Naive thymus-derived CD4-positive, alpha-beta T cell (primary cell): ENCODE results near the gene F3. TPM values are rescaled to one million over a fixed set of nuclear protein-coding genes. Genes with fewer than 3 reads are reported as not detected.

Experiments
- ATAC-seq: fragments of 150-1000 bp; cut with Tn5 transposase; 2 replicates; pipeline ENCODE4 v1.10.0; 2021; ENCODE audit warnings: mild to moderate bottlenecking, moderate library complexity
- CTCF ChIA-PET: fragments of 350-600 bp; sonication (Branson Sonifier 250); formaldehyde crosslinking; loops from one replicate; lab custom pipeline; 2021; ENCODE audit warnings: antibody characterized with exemption; lab: Charles Lee
- POLR2A ChIA-PET: fragments of 350-600 bp; sonication (Branson Sonifier 250); formaldehyde crosslinking; loops from one replicate; lab custom pipeline; 2021; ENCODE audit warnings: antibody characterized with exemption, inconsistent platforms; lab: Charles Lee
- DNase-seq, 9 donors: peaks; one replicate each; pipeline versions ENCODE4 v3.0.0 to v3.0.0-alpha.2; 2020 to 2022; ENCODE audit warnings: mixed read lengths in 1 of 9
- H3K27ac ChIP-seq: one replicate; pipeline ENCODE4 v1.7.0; 2013; ENCODE audit warnings: mild to moderate bottlenecking, low read depth, low read length, moderate library complexity
- H3K27me3 ChIP-seq, 2 donors: one replicate each; pipeline ENCODE4 v1.7.0; 2013; ENCODE audit warnings: low read length in 2 of 2, mild to moderate bottlenecking in 2 of 2, moderate library complexity in 2 of 2; ENCODE audit not compliant: control insufficient read depth in 2 of 2, insufficient read depth in 2 of 2
- H3K36me3 ChIP-seq, 3 experiments: 1 replicate in 2 of 3; 2 replicates in 1 of 3; pipeline ENCODE4 v1.7.0; 2013; ENCODE audit warnings: low read length in 3 of 3, mild to moderate bottlenecking in 3 of 3, moderate library complexity in 1 of 3; ENCODE audit not compliant: insufficient read depth in 3 of 3, control insufficient read depth in 2 of 3
- H3K4me1 ChIP-seq, 2 donors: one replicate each; pipeline ENCODE4 v1.7.0; 2013; ENCODE audit warnings: low read length in 2 of 2, mild to moderate bottlenecking in 2 of 2, moderate library complexity in 1 of 2; ENCODE audit not compliant: control insufficient read depth in 2 of 2, insufficient read depth in 2 of 2
- H3K4me3 ChIP-seq: 2 replicates; pipeline ENCODE4 v1.7.0; 2013; ENCODE audit warnings: mild to moderate bottlenecking, low read length
- H3K9me3 ChIP-seq, 3 experiments: 1 replicate in 2 of 3; 2 replicates in 1 of 3; pipeline ENCODE4 v1.7.0; 2013; ENCODE audit warnings: low read length in 3 of 3; ENCODE audit not compliant: control insufficient read depth in 2 of 3
- H3K27ac Mint-ChIP-seq, 9 donors: one replicate each; pipeline ENCODE4 v1.8.0; 2020 to 2022; ENCODE audit warnings: mixed read lengths in 9 of 9, mild to moderate bottlenecking in 8 of 9, moderate library complexity in 5 of 9, inconsistent platforms in 2 of 9
- H3K27me3 Mint-ChIP-seq, 5 donors: one replicate each; pipeline ENCODE4 v1.8.0; 2021 to 2022; ENCODE audit warnings: mixed read lengths in 5 of 5, mild to moderate bottlenecking in 1 of 5
- H3K36me3 Mint-ChIP-seq, 5 donors: one replicate each; pipeline ENCODE4 v1.8.0; 2020 to 2022; ENCODE audit warnings: mixed read lengths in 5 of 5, mild to moderate bottlenecking in 3 of 5, inconsistent platforms in 1 of 5
- H3K4me1 Mint-ChIP-seq, 7 donors: one replicate each; pipeline ENCODE4 v1.8.0; 2020 to 2022; ENCODE audit warnings: mixed read lengths in 7 of 7, mild to moderate bottlenecking in 3 of 7, inconsistent platforms in 1 of 7
- H3K4me3 Mint-ChIP-seq, 10 donors: one replicate each; pipeline ENCODE4 v1.8.0; 2020 to 2022; ENCODE audit warnings: mild to moderate bottlenecking in 10 of 10, mixed read lengths in 10 of 10, moderate library complexity in 6 of 10, inconsistent platforms in 2 of 10
- H3K9me3 Mint-ChIP-seq, 11 donors: one replicate each; pipeline ENCODE4 v1.8.0; 2020 to 2022; ENCODE audit warnings: mixed read lengths in 11 of 11, mild to moderate bottlenecking in 4 of 11, inconsistent platforms in 1 of 11, moderate library complexity in 1 of 11
- intact Hi-C, 2 donors: fragments of 100-400 bp; cut with micrococcal nuclease; formaldehyde crosslinking; loops; one replicate each; pipeline ENCODE4 v1.15.1; 2023
- polyA plus RNA-seq, 2 donors: library from polyadenylated mRNA; unstranded; fragments of 300-500 nt; fragmentation: Illumina TruSeq; gene quantifications; one replicate each; pipeline ENCODE4 v1.2.3, GENCODE V29; 2021
- total RNA-seq, 6 experiments: library from RNA in 5 of 6; stranded (reverse) in 5 of 6; gene quantifications; 1 replicate in 5 of 6; 2 replicates in 1 of 6; pipeline ENCODE4 v1.2.3 and lab custom pipeline; 2021 to 2026

Gene F3
- total RNA-seq (1 to 10 TPM in 1 of 5 experiments, under 1 TPM in 1, not detected in 3; 0.69 to 1.7 TPM), polyA plus RNA-seq (not detected), total RNA-seq (lab: John Stamatoyannopoulos, UW) (not detected)

DNA sequence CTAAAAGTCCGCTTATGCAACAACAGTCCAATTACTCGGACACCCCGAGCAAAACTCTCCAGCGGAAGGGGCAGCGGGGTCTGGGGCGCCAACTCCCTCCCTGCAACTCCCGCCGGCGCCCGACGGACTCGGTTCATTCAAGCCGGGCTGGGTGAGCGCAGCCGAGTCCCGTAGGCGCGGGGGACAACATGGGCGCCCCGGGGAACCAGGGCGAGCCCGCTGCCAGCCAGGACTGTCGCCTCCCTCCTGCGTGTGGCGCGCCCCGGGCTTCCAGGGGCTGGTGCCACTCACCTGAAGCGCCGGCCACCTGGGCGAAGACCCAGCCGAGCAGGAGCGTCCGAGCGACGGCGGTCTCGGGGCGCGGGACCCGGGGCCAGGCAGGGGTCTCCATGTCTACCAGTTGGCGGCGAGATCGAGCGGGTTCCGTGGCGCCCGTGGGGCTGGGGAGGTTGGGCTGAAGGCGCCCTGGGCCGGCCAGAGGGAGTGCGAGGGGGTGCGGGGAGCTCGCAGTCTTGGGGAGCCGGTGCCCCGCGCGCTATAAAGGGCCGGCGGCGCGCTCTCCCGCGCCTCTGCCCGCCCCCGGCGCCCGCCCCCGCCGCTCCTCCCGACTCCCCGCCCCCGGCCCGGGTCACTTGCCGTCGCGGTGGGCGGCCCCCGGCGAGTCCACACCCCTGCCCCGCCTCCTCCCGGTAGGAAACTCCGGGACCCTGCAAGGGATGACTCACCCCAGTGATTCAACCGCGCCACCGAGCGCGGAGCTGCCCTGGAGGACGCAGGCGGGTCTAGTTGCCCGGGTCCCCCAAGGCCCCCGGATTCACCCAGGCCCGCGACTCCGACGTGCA is at the start of gene F3:
F3 (minus strand) TSS at position 514 of the 842 bp plus-strand sequence; CDS start at position 391, 123 bp downstream.
- H3K4me1 Mint-ChIP-seq: peaks cover 6 to 23% (median 11%) of the 10 kb centered on the region in 7 donors
- peak within 1 kb of the TSS; percentile 57 to 82 (median 68) for H3K4me3 Mint-ChIP-seq
- no peaks in the 10 kb centered on the region for H3K36me3 ChIP-seq
- H3K9me3 ChIP-seq: no peaks in the 10 kb centered on the region
- intact Hi-C loops: no loop called here
- POLR2A ChIA-PET: no interaction called here
- H3K27me3 Mint-ChIP-seq: peaks cover 66 to 81% (median 72%) of the 10 kb centered on the region in 5 donors
- no peak within 1 kb of the TSS for H3K27ac Mint-ChIP-seq
- H3K27ac ChIP-seq: no peak within 1 kb of the TSS
- H3K4me1 ChIP-seq: peaks cover 0 to 5% of the 10 kb centered on the region in 2 donors
- peaks cover 0 to 2% (median 0%) of the 10 kb centered on the region in 11 donors for H3K9me3 Mint-ChIP-seq
- DNase-seq (peak in 3 of 9 donors; percentile 10 to 87 (median 25)), ATAC-seq (peak; percentile 89)
- CTCF ChIA-PET: no interaction called here
- no peaks in the 10 kb centered on the region for H3K36me3 Mint-ChIP-seq
- H3K4me3 ChIP-seq: no peak within 1 kb of the TSS
- peaks cover 0 to 4% of the 10 kb centered on the region in 2 donors for H3K27me3 ChIP-seq

DNA sequence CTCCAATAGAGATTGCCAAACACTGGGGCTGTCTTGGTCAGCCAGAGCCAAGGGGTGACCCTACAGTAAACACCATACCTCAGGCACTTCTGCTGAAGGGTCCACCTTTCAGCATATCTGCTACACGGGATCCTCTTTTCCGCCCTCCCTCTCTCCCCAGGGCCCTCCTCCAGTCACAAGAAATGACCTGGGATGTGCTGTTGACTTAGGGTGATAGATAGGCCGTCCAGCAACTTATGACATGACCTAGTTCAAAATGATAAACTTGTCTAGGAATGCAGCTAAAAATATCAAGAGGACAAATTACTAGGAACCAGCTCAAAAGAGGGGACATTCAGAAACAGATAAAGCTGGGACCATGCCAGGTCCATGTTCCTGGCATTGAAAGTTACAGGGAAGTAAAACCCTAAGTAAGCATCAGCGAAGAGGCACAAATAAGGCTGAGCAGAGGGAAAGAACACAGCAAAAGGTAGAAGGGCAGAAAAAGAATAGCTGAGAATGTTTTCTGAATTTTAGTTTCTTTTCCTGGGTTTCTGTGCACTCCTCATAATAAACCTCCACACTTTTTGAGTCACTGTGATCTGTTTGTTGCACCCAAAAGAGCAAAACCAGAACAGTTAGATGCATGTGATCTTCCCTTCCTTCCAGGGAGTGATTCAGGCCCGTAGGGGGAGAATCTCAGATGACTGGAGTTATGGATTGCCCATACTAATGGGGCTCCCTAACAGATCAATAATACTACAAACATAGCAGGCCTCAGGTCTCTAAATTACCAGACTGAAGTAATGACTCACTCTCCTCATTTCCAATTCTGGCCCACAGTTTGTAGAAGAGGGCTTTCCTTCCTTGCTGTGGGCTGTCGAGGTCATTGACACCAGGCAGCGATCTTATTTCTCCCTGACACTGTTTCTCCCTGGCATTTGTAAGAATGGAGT is 48.9 kb upstream of the F3 start:
- Histone ChIP-seq H3K4me1 (no peaks in the 10 kb centered on the region), H3K27ac (no peak overlapping the region), H3K27me3 (no peaks in the 10 kb centered on the region), H3K4me3 (no peak overlapping the region), H3K9me3 (no peaks in the 10 kb centered on the region), H3K36me3 (no peaks in the 10 kb centered on the region)
- H3K27me3 Mint-ChIP-seq: peaks cover 5 to 20% (median 12%) of the 10 kb centered on the region in 5 donors
- POLR2A ChIA-PET: no interaction called here
- intact Hi-C loops: no loop called here
- CTCF ChIA-PET: no interaction called here
- ATAC-seq: no peak
- no peaks in the 10 kb centered on the region for H3K36me3 Mint-ChIP-seq
- no peak overlapping the region for H3K27ac Mint-ChIP-seq
- H3K4me3 Mint-ChIP-seq: no peak overlapping the region
- DNase-seq: no peak
- H3K9me3 Mint-ChIP-seq: no peaks in the 10 kb centered on the region
- H3K4me1 Mint-ChIP-seq: no peaks in the 10 kb centered on the region

DNA sequence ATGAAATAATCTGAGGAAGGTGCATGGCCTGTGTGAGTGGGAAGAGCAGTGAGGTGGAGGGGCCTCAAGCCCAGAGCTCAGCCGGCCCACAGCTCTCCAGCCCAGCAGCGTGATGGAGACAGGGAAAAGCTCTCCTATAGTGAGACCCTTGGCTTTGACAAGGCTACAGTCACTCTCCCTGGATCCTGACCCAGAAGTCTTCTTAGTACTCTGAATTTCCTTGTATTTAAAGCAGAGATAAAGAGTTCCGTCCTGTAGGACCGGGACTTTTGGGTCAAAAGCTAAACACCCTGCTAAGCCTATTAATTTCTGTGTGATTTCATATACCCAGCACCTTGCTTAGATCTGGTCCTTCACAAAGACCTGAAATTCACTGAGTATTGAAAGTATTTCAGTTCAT is 48.2 kb upstream of the F3 start:
- Histone ChIP-seq H3K27ac (no peak overlapping the region), H3K4me1 (no peaks in the 10 kb centered on the region), H3K4me3 (no peak overlapping the region), H3K36me3 (no peaks in the 10 kb centered on the region), H3K27me3 (no peaks in the 10 kb centered on the region), H3K9me3 (no peaks in the 10 kb centered on the region)
- H3K9me3 Mint-ChIP-seq: no peaks in the 10 kb centered on the region
- H3K4me3 Mint-ChIP-seq: no peak overlapping the region
- H3K4me1 Mint-ChIP-seq: no peaks in the 10 kb centered on the region
- intact Hi-C loops: no loop called here
- DNase-seq: no peak
- no peak for ATAC-seq
- peaks cover 9 to 20% (median 12%) of the 10 kb centered on the region in 5 donors for H3K27me3 Mint-ChIP-seq
- POLR2A ChIA-PET: no interaction called here
- no peaks in the 10 kb centered on the region for H3K36me3 Mint-ChIP-seq
- no peak overlapping the region for H3K27ac Mint-ChIP-seq
- CTCF ChIA-PET: no interaction called here

DNA sequence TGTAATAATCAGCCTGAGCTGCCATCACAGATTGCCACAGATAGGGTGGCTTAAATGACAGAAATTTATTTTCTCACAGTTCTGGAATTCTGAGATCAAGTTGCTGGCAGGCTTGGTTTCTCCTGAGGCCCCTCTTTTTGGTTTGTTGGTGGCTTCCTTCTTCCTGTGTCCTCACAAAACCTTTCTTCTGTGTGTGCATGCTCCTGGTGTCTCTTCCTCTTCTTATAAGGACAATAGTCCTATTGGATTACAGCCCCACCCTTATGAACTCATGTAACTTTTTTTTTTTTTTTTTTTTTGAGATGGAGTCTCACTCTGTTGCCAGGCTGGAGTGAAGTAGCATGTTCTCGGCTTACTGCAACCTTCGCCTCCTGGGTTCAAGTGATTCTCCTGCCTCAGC is 41.0 kb upstream of the F3 start:
- Histone ChIP-seq H3K27me3 (no peaks in the 10 kb centered on the region), H3K9me3 (no peaks in the 10 kb centered on the region), H3K36me3 (no peaks in the 10 kb centered on the region), H3K4me3 (no peak overlapping the region), H3K27ac (no peak overlapping the region), H3K4me1 (no peaks in the 10 kb centered on the region)
- intact Hi-C loops: no loop called here
- Mint-ChIP-seq H3K36me3 (peaks cover 0 to 4% (median 0%) of the 10 kb centered on the region in 5 donors), H3K27me3 (peaks cover 22 to 39% (median 28%) of the 10 kb centered on the region in 5 donors), H3K4me1 (no peaks in the 10 kb centered on the region), H3K27ac (no peak overlapping the region), H3K4me3 (no peak overlapping the region), H3K9me3 (peaks cover 4 to 22% (median 12%) of the 10 kb centered on the region in 11 donors)
- DNase-seq (no peak), ATAC-seq (no peak)
- ChIA-PET POLR2A (no interaction called here), CTCF (no interaction called here)

DNA sequence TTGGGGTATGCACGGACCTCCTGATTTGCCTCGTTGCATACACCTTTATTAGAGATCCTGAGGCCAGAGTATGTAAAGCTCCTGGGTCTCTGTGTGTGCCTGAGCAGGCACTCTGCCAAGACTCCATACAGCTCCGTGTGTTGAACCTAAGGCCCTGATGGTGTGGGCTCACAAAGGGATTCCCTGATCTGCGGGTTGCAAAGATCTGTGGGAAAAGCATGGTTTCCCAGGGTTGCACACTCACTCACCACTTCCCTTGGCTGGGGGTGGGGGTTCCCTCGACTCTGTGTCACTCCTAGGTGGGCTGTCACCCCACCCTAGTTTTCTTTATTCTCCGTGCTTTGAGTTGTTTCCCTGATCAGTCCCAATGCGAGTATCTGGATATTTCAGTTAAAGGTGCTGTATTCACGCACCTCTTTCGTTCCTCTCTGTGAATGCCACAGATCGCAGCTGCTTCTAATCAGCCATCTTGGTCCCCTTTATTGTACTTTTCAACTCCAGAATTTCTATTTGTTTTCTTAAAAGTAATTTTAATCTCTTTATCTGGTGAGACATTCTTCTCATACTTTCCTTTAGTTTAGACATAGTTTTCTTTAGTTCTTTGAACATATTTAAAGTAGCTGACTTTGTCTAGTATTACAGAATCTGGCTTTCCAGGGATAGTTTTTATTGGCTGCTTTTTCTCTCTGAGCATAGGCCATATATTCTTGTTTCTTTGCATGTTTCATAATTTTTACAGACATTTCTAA is 39.0 kb upstream of the F3 start:
- Histone ChIP-seq H3K27me3 (no peaks in the 10 kb centered on the region), H3K4me3 (no peak overlapping the region), H3K9me3 (no peaks in the 10 kb centered on the region), H3K27ac (no peak overlapping the region), H3K36me3 (no peaks in the 10 kb centered on the region), H3K4me1 (no peaks in the 10 kb centered on the region)
- Mint-ChIP-seq H3K4me1 (no peaks in the 10 kb centered on the region), H3K9me3 (peaks cover 6 to 34% (median 18%) of the 10 kb centered on the region in 11 donors), H3K36me3 (peaks cover 0 to 4% (median 0%) of the 10 kb centered on the region in 5 donors), H3K27me3 (peaks cover 12 to 46% (median 28%) of the 10 kb centered on the region in 5 donors), H3K27ac (no peak overlapping the region), H3K4me3 (no peak overlapping the region)
- intact Hi-C loops: no loop called here
- ChIA-PET CTCF (no interaction called here), POLR2A (no interaction called here)
- ATAC-seq (no peak), DNase-seq (no peak)

DNA sequence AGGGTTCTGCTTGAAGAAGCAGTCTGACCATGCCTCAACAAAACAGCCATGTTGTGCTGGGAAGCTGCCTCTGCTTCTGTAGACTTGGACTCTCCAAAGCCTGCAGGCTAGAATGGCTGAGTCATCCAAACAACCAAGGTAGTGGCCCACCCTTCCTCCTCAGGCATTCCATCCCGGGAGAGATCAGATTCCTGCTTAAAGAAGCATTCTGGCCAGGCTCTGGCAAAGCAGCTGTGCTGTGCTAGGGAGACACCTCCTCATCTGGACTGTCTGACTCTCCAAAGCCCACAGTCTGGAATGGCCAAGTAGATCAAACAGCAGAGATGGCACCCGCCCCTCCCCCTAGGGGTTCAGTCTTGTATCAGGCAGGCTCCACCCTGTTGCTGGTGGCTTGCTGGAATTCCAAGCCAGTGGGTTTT is 38.3 kb upstream of the F3 start:
- Histone ChIP-seq H3K4me1 (no peaks in the 10 kb centered on the region), H3K9me3 (no peaks in the 10 kb centered on the region), H3K27me3 (no peaks in the 10 kb centered on the region), H3K4me3 (no peak overlapping the region), H3K27ac (no peak overlapping the region), H3K36me3 (no peaks in the 10 kb centered on the region)
- no peak overlapping the region for H3K27ac Mint-ChIP-seq
- ATAC-seq (no peak), DNase-seq (no peak)
- ChIA-PET CTCF (no interaction called here), POLR2A (no interaction called here)
- peaks cover 8 to 46% (median 28%) of the 10 kb centered on the region in 5 donors for H3K27me3 Mint-ChIP-seq
- peaks cover 0 to 4% (median 0%) of the 10 kb centered on the region in 5 donors for H3K36me3 Mint-ChIP-seq
- no peak overlapping the region for H3K4me3 Mint-ChIP-seq
- no peaks in the 10 kb centered on the region for H3K4me1 Mint-ChIP-seq
- intact Hi-C loops: no loop called here
- H3K9me3 Mint-ChIP-seq: peaks cover 6 to 34% (median 18%) of the 10 kb centered on the region in 11 donors
